HEK293 (cell line): ENCODE data around the gene DDAH1.

Source experiments
- CTCF ChIA-PET: fragments of 350-600 bp; formaldehyde crosslinking; extraction: SDS; loops from one replicate; lab custom pipeline; 2021; ENCODE audit warnings: antibody characterized with exemption; lab: Yijun Ruan, JAX
- POLR2A ChIA-PET: fragments of 300-600 bp; formaldehyde crosslinking; extraction: SDS; loops from one replicate; lab custom pipeline; 2020; ENCODE audit warnings: antibody characterized with exemption, inconsistent platforms; lab: Yijun Ruan, JAX
- H3K27ac ChIP-seq: fragments of 200-500 bp; sonication (Bioruptor generic); 2 replicates; pipeline ENCODE4 v1.5.1; 2014; ENCODE audit warnings: low read depth, low read length, control low read depth, inconsistent platforms; ENCODE audit errors: extremely low read depth
- H3K36me3 ChIP-seq, 2 experiments: fragments of 200-500 bp in 1 of 2; sonication (Bioruptor generic) in 1 of 2; 1 replicate in 1 of 2; 2 replicates in 1 of 2; pipeline ENCODE4 v1.5.1; 2014 to 2017; ENCODE audit warnings: inconsistent platforms in 2 of 2, low read length in 2 of 2; ENCODE audit not compliant: control insufficient read depth in 2 of 2, insufficient read depth in 1 of 2
- H3K4me1 ChIP-seq: fragments of 200-500 bp; sonication (Bioruptor generic); 2 replicates; pipeline ENCODE4 v1.5.1; 2014; ENCODE audit warnings: mild to moderate bottlenecking, low read length, inconsistent platforms; ENCODE audit not compliant: control insufficient read depth, insufficient read depth
- H3K4me3 ChIP-seq: 2 replicates; pipeline ENCODE4 v1.5.1; 2011; ENCODE audit warnings: low read depth, mild to moderate bottlenecking, control low read depth, low read length, moderate library complexity
- H3K9me3 ChIP-seq: fragments of 200-500 bp; sonication (Bioruptor generic); 2 replicates; pipeline ENCODE4 v1.5.1; 2014; ENCODE audit warnings: low read depth, low read length, inconsistent platforms; ENCODE audit not compliant: control insufficient read depth, insufficient read depth
- BCL11B ChIP-seq: fragments of 450-650 bp; formaldehyde crosslinking; IDR thresholded peaks from 2 replicates; pipeline ENCODE4 v1.5.1; 2016; ENCODE audit warnings: low read depth, missing biosample characterization, missing genetic modification characterization
- GLIS1 ChIP-seq: fragments of 450-650 bp; formaldehyde crosslinking; IDR thresholded peaks from 2 replicates; pipeline ENCODE4 v1.5.1; 2016; ENCODE audit warnings: missing biosample characterization, missing genetic modification characterization
- IKZF3 ChIP-seq: fragments of 450-650 bp; IDR thresholded peaks from 2 replicates; pipeline ENCODE4 v1.5.0; 2018; ENCODE audit warnings: missing biosample characterization, mild to moderate bottlenecking, missing genetic modification characterization, moderate library complexity
- KLF8 ChIP-seq: fragments of 450-650 bp; formaldehyde crosslinking; IDR thresholded peaks from 2 replicates; pipeline ENCODE4 v1.5.1; 2016; ENCODE audit warnings: missing biosample characterization, missing genetic modification characterization
- REPIN1 ChIP-seq: fragments of 450-650 bp; formaldehyde crosslinking; IDR thresholded peaks from 2 replicates; pipeline ENCODE4 v1.5.1; 2017; ENCODE audit warnings: missing biosample characterization, missing genetic modification characterization, low read depth
- ZNF184 ChIP-seq: fragments of 450-650 bp; IDR thresholded peaks from 2 replicates; pipeline ENCODE4 v1.5.1; 2018; ENCODE audit warnings: missing biosample characterization, mild to moderate bottlenecking, missing genetic modification characterization
- ZNF223 ChIP-seq: fragments of 450-650 bp; formaldehyde crosslinking; IDR thresholded peaks from 2 replicates; pipeline ENCODE4 v1.5.1; 2016; ENCODE audit warnings: missing biosample characterization, missing genetic modification characterization
- ZNF239 ChIP-seq: fragments of 450-650 bp; formaldehyde crosslinking; IDR thresholded peaks from 2 replicates; pipeline ENCODE4 v1.5.1; 2016; ENCODE audit warnings: missing biosample characterization, missing genetic modification characterization
- ZNF24 ChIP-seq: fragments of 450-650 bp; formaldehyde crosslinking; IDR thresholded peaks from 2 replicates; pipeline ENCODE4 v1.5.1; 2016; ENCODE audit warnings: missing biosample characterization, missing genetic modification characterization
- ZNF248 ChIP-seq: fragments of 450-650 bp; formaldehyde crosslinking; IDR thresholded peaks from 2 replicates; pipeline ENCODE4 v1.5.1; 2017; ENCODE audit warnings: missing biosample characterization, missing genetic modification characterization
- ZNF26 ChIP-seq: fragments of 450-650 bp; formaldehyde crosslinking; IDR thresholded peaks from 2 replicates; pipeline ENCODE4 v1.5.1; 2016; ENCODE audit warnings: missing biosample characterization, missing genetic modification characterization
- ZNF292 ChIP-seq: fragments of 450-650 bp; formaldehyde crosslinking; IDR thresholded peaks from 2 replicates; pipeline ENCODE4 v1.5.1; 2016; ENCODE audit warnings: low read depth, missing biosample characterization, missing genetic modification characterization, borderline replicate concordance
- ZNF514 ChIP-seq: fragments of 450-650 bp; formaldehyde crosslinking; IDR thresholded peaks from 2 replicates; pipeline ENCODE4 v1.5.1; 2016; ENCODE audit warnings: missing biosample characterization, missing genetic modification characterization
- ZNF530 ChIP-seq: fragments of 450-650 bp; formaldehyde crosslinking; IDR thresholded peaks from 2 replicates; pipeline ENCODE4 v1.5.1; 2016; ENCODE audit warnings: low read depth, missing biosample characterization, missing genetic modification characterization
- ZNF585B ChIP-seq: fragments of 450-650 bp; formaldehyde crosslinking; IDR thresholded peaks from 2 replicates; pipeline ENCODE4 v1.5.1; 2016; ENCODE audit warnings: missing biosample characterization, missing genetic modification characterization
- ZNF600 ChIP-seq: fragments of 450-650 bp; formaldehyde crosslinking; IDR thresholded peaks from 2 replicates; pipeline ENCODE4 v1.5.1; 2016; ENCODE audit warnings: missing biosample characterization, missing genetic modification characterization
- ZNF624 ChIP-seq: fragments of 450-650 bp; formaldehyde crosslinking; IDR thresholded peaks from 2 replicates; pipeline ENCODE4 v1.5.1; 2017; ENCODE audit warnings: missing biosample characterization, missing genetic modification characterization
- ZNF843 ChIP-seq: fragments of 450-650 bp; formaldehyde crosslinking; IDR thresholded peaks from 2 replicates; pipeline ENCODE4 v1.5.1; 2016; ENCODE audit warnings: missing biosample characterization, missing genetic modification characterization
- TF ChIP-seq, protein P1 (sequence below): fragments of 450-650 bp; formaldehyde crosslinking; IDR thresholded peaks from 2 replicates; pipeline ENCODE4; 2016; ENCODE audit warnings: missing biosample characterization, missing genetic modification characterization
- TF ChIP-seq, protein P2 (sequence below): fragments of 450-650 bp; formaldehyde crosslinking; IDR thresholded peaks from 2 replicates; pipeline ENCODE4 v1.5.1; 2016; ENCODE audit warnings: missing biosample characterization, missing genetic modification characterization
- TF ChIP-seq, protein P3 (sequence below): fragments of 450-650 bp; IDR thresholded peaks from 2 replicates; pipeline ENCODE4 v1.5.1; 2018; ENCODE audit warnings: missing biosample characterization, missing genetic modification characterization

Gene DDAH1

GRCh38 chr1:85467929-85468540, 3.1 kb upstream of the DDAH1 start:
- Histone ChIP-seq H3K36me3 (no peaks in the 10 kb centered on the region), H3K4me3 (no peak overlapping the region), H3K4me1 (no peaks in the 10 kb centered on the region), H3K9me3 (no peaks in the 10 kb centered on the region), H3K27ac (no peak overlapping the region)
- CTCF ChIA-PET: no interaction called here
- TF ChIP-seq ZNF223 (tag by site-specific recombination) (no peak), ZNF26 (tag by site-specific recombination) (no peak), ZNF239 (tag by site-specific recombination) (no peak), IKZF3 (tag by site-specific recombination) (no peak), ZNF24 (tag by site-specific recombination) (no peak), ZNF248 (tag by site-specific recombination) (no peak), ZNF585B (tag by site-specific recombination) (no peak), BCL11B (tag by site-specific recombination) (no peak), KLF8 (tag by site-specific recombination) (no peak), GLIS1 (tag by site-specific recombination) (no peak), ZNF600 (tag by site-specific recombination) (no peak), ZNF292 (tag by site-specific recombination) (no peak)
- TF ChIP-seq, protein P1, sequence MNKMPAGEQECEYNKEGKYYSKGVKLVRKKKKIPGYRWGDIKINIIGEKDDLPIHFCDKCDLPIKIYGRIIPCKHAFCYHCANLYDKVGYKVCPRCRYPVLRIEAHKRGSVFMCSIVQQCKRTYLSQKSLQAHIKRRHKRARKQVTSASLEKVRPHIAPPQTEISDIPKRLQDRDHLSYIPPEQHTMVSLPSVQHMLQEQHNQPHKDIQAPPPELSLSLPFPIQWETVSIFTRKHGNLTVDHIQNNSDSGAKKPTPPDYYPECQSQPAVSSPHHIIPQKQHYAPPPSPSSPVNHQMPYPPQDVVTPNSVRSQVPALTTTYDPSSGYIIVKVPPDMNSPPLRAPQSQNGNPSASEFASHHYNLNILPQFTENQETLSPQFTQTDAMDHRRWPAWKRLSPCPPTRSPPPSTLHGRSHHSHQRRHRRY (tag by site-specific recombination): no peak
- TF ChIP-seq, protein P2, sequence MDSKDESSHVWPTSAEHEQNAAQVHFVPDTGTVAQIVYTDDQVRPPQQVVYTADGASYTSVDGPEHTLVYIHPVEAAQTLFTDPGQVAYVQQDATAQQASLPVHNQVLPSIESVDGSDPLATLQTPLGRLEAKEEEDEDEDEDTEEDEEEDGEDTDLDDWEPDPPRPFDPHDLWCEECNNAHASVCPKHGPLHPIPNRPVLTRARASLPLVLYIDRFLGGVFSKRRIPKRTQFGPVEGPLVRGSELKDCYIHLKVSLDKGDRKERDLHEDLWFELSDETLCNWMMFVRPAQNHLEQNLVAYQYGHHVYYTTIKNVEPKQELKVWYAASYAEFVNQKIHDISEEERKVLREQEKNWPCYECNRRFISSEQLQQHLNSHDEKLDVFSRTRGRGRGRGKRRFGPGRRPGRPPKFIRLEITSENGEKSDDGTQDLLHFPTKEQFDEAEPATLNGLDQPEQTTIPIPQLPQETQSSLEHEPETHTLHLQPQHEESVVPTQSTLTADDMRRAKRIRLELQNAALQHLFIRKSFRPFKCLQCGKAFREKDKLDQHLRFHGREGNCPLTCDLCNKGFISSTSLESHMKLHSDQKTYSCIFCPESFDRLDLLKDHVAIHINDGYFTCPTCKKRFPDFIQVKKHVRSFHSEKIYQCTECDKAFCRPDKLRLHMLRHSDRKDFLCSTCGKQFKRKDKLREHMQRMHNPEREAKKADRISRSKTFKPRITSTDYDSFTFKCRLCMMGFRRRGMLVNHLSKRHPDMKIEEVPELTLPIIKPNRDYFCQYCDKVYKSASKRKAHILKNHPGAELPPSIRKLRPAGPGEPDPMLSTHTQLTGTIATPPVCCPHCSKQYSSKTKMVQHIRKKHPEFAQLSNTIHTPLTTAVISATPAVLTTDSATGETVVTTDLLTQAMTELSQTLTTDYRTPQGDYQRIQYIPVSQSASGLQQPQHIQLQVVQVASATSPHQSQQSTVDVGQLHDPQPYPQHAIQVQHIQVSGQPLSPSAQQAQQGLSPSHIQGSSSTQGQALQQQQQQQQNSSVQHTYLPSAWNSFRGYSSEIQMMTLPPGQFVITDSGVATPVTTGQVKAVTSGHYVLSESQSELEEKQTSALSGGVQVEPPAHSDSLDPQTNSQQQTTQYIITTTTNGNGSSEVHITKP: no peak
- POLR2A ChIA-PET: no interaction called here

GRCh38 chr1:85467036-85467435, 2.1 kb upstream of the DDAH1 start:
- H3K4me3 ChIP-seq: no peak overlapping the region
- ChIA-PET POLR2A (interaction anchor here (4.2 kb wide), 1 partner anchor 118 kb away, joined by 15 read pairs; no protein-coding TSS in a partner anchor), CTCF (no interaction called here)
- H3K27ac ChIP-seq: no peak overlapping the region
- H3K9me3 ChIP-seq: no peaks in the 10 kb centered on the region
- TF ChIP-seq ZNF624 (tag by site-specific recombination) (no peak), ZNF843 (tag by site-specific recombination) (no peak), ZNF530 (tag by site-specific recombination) (no peak), ZNF184 (tag by site-specific recombination) (no peak), ZNF514 (tag by site-specific recombination) (no peak), REPIN1 (tag by site-specific recombination) (no peak)
- TF ChIP-seq, protein P3, sequence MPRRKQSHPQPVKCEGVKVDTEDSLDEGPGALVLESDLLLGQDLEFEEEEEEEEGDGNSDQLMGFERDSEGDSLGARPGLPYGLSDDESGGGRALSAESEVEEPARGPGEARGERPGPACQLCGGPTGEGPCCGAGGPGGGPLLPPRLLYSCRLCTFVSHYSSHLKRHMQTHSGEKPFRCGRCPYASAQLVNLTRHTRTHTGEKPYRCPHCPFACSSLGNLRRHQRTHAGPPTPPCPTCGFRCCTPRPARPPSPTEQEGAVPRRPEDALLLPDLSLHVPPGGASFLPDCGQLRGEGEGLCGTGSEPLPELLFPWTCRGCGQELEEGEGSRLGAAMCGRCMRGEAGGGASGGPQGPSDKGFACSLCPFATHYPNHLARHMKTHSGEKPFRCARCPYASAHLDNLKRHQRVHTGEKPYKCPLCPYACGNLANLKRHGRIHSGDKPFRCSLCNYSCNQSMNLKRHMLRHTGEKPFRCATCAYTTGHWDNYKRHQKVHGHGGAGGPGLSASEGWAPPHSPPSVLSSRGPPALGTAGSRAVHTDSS (tag by site-specific recombination): no peak
- no peaks in the 10 kb centered on the region for H3K36me3 ChIP-seq
- H3K4me1 ChIP-seq: no peaks in the 10 kb centered on the region
